Motor neuron (in vitro differentiated cells): ENCODE measurements around the gene SLC22A14. TPM values are rescaled to one million over a fixed set of nuclear protein-coding genes. Genes with fewer than 3 reads are reported as not detected.
A peak's percentile ranks its signal among the peaks of the same experiment; 100 is the strongest.
"Not testable (repeated sequence)": the region's sequence is repeated elsewhere in the genome, so short reads cannot be mapped to it uniquely, and the experiment has no call there.

Experiments used
- ATAC-seq, 8 experiments: fragments of 200-7000 bp; cut with Tn5 transposase; replicated peaks in 6 of 8; 2 replicates each; pipeline ENCODE4 v1.8.0; 2021; ENCODE audit warnings: mild to moderate bottlenecking in 8 of 8, moderate library complexity in 8 of 8
- H3K27ac ChIP-seq, 2 donors: fragments of 250-450 bp; sonication (Bioruptor Pico); 2 replicates each; pipeline ENCODE4 v1.9.0; 2021; ENCODE audit warnings: antibody characterized with exemption in 2 of 2, mild to moderate bottlenecking in 2 of 2, moderate library complexity in 1 of 2
- H3K4me1 ChIP-seq, 2 donors: fragments of 250-450 bp; sonication (Bioruptor Pico); replicated peaks in 1 of 2; 2 replicates each; pipeline ENCODE4 v1.6.1; 2021; ENCODE audit warnings: antibody characterized with exemption in 2 of 2, mild to moderate bottlenecking in 2 of 2, moderate library complexity in 1 of 2
- H3K4me3 ChIP-seq, 5 donors: fragments of 250-450 bp; sonication (Bioruptor Pico); 2 replicates each; pipeline ENCODE4 v1.9.0; 2021; ENCODE audit warnings: antibody characterized with exemption in 5 of 5, mild to moderate bottlenecking in 5 of 5, moderate library complexity in 4 of 5
- WGBS, 10 experiments: fragments of 450-650 bp; shearing (Covaris generic); methylation state at CpG; one replicate each; pipeline ENCODE4 v1.0.0; 2022; 5-methylcytosine and 5-hydroxymethylcytosine counted together
- in situ Hi-C, 9 experiments: fragments of 400-800 bp; cut with MboI; loops; one replicate each; pipeline ENCODE4 v1.15.0; 2021; ENCODE audit warnings: low sequenced_read_pairs in 9 of 9, low pct_unique_long_range_greater_than_20kb in 2 of 9; ENCODE audit not compliant: unreplicated experiment in 9 of 9
- total RNA-seq, 8 experiments: library from RNA; unstranded; fragments of 300-600 nt; gene quantifications; 2 replicates each; pipeline versions ENCODE4 v1.2.3 to v1.2.4, GENCODE V29; 2022

The SLC22A14 gene
- total RNA-seq, 8 experiments from 2014 or later = 0.11 to 0.71 (median 0.33) TPM

DNA sequence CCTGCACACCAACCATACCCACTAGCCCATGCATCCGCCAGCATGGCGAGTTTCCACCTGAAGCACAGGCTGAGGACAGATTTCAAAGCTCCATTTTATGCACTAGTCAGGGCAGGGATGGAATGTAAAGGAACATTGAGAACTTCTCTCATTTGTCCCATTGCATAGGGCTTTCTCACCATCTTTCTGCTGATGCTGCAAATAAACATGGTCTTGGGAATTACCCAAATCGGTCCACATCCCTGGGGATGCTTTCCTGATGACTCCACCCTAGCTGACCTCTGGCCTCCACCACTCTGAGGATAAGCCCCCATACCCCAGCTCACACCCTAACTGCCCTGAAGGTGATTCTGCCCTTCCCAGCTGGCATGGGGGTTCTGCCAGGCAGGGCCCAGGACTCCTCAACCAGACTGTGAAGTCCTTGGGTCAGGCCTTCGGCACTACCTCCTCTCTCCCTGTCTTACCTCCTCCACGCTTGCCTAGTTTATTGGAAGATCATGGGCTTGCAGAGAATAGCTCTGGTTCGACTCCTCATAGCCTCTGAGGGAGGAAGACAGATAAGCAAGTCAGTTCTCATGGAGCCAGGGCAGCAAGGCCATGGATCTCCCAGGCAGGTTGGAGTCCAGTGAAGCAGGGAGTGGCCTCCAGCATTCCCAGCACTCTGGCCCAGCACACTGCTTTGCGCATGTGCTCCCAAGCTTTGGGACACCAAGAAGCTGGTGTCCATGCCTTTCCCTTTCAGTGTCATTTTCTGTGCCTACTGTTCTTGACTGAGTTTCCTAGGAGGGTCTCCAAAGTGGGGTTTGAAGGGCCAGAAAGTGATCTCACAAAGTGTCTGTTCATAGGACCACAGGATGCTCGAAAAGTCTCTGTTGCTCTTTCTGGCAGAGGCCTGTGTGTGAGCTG lies 36.9 kb downstream of the SLC22A14 start:
- Histone ChIP-seq H3K4me3 (no peak overlapping the region), H3K4me1 (no peaks in the 10 kb centered on the region), H3K27ac (no peak overlapping the region)
- in situ Hi-C loops = no loop called here
- WGBS, 10 experiments = 30 to 94% (median 72%) methylated on average over 1 to 7 of the region's 8 CpGs; no CpG with 5 or more reads in 3 of the 10 experiments
- no peak for ATAC-seq

DNA sequence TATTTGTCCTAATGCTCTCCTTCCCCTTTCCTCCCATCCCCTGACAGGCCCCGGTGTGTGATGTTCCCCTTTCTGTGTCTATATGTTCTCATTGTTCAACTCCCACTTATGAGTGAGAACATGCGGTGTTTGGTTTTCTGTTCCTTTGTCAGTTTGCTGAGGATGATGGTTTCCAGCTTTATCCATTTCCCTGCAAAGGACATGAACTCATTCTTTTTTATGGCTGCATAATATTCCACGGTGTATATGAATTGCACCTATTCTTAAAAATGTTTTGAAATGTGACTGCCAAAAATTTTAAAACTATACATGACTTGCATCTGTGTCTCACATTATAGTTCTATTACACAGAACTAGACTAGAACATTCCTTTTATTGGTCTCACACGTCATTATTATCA lies 38.5 kb downstream of the SLC22A14 start:
- H3K4me1 ChIP-seq, H3K4me3 ChIP-seq, H3K27ac ChIP-seq, ATAC-seq, in situ Hi-C loops: not testable (repeated sequence)
- 75 to 94% (median 87%) methylated on average over 1 to 4 of the region's 4 CpGs; no CpG with 5 or more reads in 2 of the 10 experiments for WGBS, 10 experiments

- H3K4me3 ChIP-seq = no peak overlapping the region
- no peaks in the 10 kb centered on the region for H3K4me1 ChIP-seq
- 80 to 100% (median 88%) methylated on average over 1 of the region's 1 CpG; no CpG with 5 or more reads in 5 of the 10 experiments for WGBS, 10 experiments
- no peak for ATAC-seq
- in situ Hi-C loops = no loop called here
- H3K27ac ChIP-seq = no peak overlapping the region
Measured at GRCh38 chr3:38323060-38323459, 41.0 kb downstream of the SLC22A14 start.

GRCh38 chr3:38325256-38325655 lies 43.2 kb downstream of the SLC22A14 start:
- in situ Hi-C loops = no loop called here
- H3K4me3 ChIP-seq = no peak overlapping the region
- 0 to 40% (median 25%) methylated on average over 1 of the region's 2 CpGs; no CpG with 5 or more reads in 7 of the 10 experiments for WGBS, 10 experiments
- H3K4me1 ChIP-seq = no peaks in the 10 kb centered on the region
- no peak overlapping the region for H3K27ac ChIP-seq
- no peak for ATAC-seq

- Histone ChIP-seq H3K27ac (no peak overlapping the region), H3K4me1 (no peaks in the 10 kb centered on the region), H3K4me3 (no peak overlapping the region)
- peak in 5 of 8 experiments; percentile 40 to 86 (median 57) for ATAC-seq
- in situ Hi-C loops = no loop called here
Measured at GRCh38 chr3:38327335-38328009, 45.4 kb downstream of the SLC22A14 start.

DNA sequence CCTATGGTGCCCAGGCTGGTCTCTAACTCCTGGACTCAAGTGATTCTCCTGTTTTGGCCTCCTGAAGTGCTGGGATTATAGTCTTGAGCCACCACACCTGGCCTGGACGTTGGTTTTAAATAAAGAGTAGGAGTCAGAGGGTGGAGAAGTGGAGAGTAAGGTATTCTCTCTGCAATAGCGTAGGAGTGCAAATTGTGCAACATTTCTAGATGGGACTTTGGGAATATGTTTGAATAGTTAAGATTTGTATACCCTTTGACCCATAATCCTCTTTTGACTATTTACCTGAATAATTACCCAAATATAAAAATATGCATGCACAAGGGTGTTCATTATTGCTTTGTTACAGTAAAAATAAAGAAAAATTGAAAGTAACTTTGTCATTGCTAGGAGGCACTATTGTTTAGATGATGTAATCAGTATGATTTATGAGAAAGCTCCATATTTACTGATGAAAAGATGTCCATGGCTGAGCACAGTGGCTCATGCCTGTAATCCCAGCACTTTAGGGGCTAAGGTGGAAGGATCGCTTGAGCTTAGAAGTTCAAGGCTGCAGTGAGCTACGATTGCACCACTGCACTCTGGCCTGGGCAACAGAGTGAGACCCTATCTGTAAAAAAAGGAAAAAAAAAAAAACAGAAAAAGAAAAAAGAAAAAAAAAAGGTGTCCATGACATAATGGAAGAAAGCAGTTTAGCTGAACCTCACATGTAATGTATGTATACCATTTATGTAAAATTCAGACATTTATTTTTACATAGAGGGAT lies 49.3 kb downstream of the SLC22A14 start:
- WGBS, 10 experiments = 58 to 96% (median 84%) methylated on average over 2 to 4 of the region's 4 CpGs; no CpG with 5 or more reads in 1 of the 10 experiments
- no peak for ATAC-seq

DNA sequence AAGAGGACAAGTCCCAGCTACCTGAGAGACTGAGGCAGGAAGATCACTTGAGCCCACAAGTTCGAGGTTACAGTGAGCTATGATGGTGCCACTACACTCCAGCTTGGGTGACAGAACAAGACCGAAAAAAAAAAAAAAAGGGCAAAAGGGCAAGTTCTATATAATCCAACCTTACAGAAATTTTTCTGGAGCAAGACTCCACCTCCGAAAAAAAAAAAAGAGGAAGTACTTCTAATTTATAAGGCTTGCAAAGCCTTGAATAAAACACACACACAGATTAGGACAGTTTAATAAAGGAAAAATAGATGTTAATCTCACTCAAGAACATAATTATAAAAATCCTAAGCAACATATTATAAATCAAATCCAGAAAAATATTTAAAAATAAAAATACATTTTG lies 50.1 kb downstream of the SLC22A14 start:
- Histone ChIP-seq H3K4me3 (no peak overlapping the region), H3K4me1 (no peaks in the 10 kb centered on the region), H3K27ac (no peak overlapping the region)
- no peak for ATAC-seq
- in situ Hi-C loops = no loop called here
- 38 to 100% (median 76%) methylated on average over 1 to 3 of the region's 3 CpGs for WGBS, 10 experiments

More for the DNA sequence above, 49.3 kb downstream of the SLC22A14 start:
- Histone ChIP-seq H3K4me3 (no peak overlapping the region), H3K27ac (no peak overlapping the region), H3K4me1 (no peaks in the 10 kb centered on the region)
- in situ Hi-C loops = no loop called here

- peak in 2 of 8 experiments; percentile 73 to 80 for ATAC-seq
- WGBS, 10 experiments = 0 to 89% (median 59%) methylated on average over 1 to 5 of the region's 5 CpGs; no CpG with 5 or more reads in 1 of the 10 experiments
- no peaks in the 10 kb centered on the region for H3K4me1 ChIP-seq
- no peak overlapping the region for H3K4me3 ChIP-seq
- no peak overlapping the region for H3K27ac ChIP-seq
- in situ Hi-C loops = no loop called here
Measured at GRCh38 chr3:38334142-38335055, 52.3 kb downstream of the SLC22A14 start.

DNA sequence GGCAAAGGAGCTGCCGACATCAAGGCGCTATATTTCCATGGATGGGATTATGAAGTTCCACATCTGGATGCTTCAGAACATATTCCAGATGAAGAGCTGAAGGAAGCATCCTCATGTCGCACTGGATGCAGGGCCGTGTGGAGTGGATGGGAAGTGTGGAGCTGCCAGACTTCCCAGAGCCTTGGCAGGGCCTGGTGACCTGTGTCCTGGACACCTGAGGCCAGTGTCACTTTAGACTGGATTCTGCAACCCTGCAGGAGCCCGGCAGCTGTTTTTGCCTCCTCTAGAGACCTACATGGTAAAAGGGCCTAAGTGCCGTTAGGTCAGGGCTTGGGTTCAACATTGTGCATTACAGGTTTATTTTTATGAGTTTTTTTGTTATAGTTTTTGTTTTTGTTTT lies 53.2 kb downstream of the SLC22A14 start:
- in situ Hi-C loops = no loop called here
- Histone ChIP-seq H3K27ac (no peak overlapping the region), H3K4me3 (no peak overlapping the region), H3K4me1 (no peaks in the 10 kb centered on the region)
- ATAC-seq = no peak
- WGBS, 10 experiments = 39 to 97% (median 92%) methylated on average over 2 to 6 of the region's 6 CpGs; no CpG with 5 or more reads in 1 of the 10 experiments

- in situ Hi-C loops = no loop called here
- Histone ChIP-seq H3K4me3 (no peak overlapping the region), H3K27ac (no peak overlapping the region), H3K4me1 (no peaks in the 10 kb centered on the region)
- 81 to 100% (median 89%) methylated on average over 1 to 2 of the region's 2 CpGs; no CpG with 5 or more reads in 1 of the 10 experiments for WGBS, 10 experiments
- no peak for ATAC-seq
Measured at GRCh38 chr3:38337703-38338102, 55.6 kb downstream of the SLC22A14 start.

GRCh38 chr3:38343797-38344594 lies 61.9 kb downstream of the SLC22A14 start:
- Histone ChIP-seq H3K4me3 (no peak overlapping the region), H3K4me1 (peaks cover 2 to 8% of the 10 kb centered on the region in 2 donors), H3K27ac (no peak overlapping the region)
- no peak for ATAC-seq
- in situ Hi-C loops = loop anchor here in 1 of 9 experiments (10.0 kb wide), 1 partner anchor 141 kb away; no protein-coding TSS in a partner anchor
- 20 to 100% (median 93%) methylated on average over 1 to 3 of the region's 3 CpGs; no CpG with 5 or more reads in 4 of the 10 experiments for WGBS, 10 experiments
